ENCODE data around the gene GPX1.
"Not testable (repeated sequence)": the region's sequence is repeated elsewhere in the genome, so short reads cannot be mapped to it uniquely, and the experiment has no call there.

GPX1 gene

DNA sequence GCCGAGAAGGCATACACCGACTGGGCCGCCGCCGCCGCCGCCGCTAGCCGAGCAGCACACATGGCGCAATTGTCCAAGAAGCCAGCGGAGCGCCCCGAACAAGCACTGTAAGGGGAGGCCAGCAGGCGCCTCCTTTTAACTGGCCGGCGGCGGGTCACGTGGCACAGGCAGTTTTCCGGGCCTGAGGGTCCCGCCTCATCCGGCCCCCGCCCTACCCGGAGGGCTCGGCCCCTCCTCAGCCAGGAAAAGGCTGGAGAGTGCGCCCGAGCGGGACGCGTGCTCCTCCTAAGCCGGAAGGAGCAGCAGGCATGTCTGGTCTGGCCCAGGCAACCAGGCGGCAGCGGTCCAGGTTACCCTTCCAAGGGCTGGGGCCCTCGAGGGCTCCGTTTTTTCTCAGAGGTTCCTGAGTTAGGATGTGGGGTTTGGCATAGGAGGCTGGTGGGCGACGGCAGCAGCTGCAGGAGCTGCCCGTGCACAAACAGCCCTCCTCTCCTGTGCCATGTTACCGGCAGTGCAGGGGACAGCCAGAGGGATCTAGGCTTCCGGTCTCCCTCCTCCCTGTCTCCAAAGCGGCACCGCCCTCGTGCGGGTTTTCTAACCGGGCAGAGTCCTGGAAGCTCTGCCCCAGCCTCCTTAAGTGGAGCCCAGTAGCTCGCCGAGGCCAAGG lies at the start of gene GPX1:
Gene GPX1, minus strand, starts transcription at position 137 of the 667 bp plus-strand sequence. Its CDS starts 75 bp downstream, at position 62.
- peak; percentile 76 for DNase-seq (ENCODE audit: low spot score)

DNA sequence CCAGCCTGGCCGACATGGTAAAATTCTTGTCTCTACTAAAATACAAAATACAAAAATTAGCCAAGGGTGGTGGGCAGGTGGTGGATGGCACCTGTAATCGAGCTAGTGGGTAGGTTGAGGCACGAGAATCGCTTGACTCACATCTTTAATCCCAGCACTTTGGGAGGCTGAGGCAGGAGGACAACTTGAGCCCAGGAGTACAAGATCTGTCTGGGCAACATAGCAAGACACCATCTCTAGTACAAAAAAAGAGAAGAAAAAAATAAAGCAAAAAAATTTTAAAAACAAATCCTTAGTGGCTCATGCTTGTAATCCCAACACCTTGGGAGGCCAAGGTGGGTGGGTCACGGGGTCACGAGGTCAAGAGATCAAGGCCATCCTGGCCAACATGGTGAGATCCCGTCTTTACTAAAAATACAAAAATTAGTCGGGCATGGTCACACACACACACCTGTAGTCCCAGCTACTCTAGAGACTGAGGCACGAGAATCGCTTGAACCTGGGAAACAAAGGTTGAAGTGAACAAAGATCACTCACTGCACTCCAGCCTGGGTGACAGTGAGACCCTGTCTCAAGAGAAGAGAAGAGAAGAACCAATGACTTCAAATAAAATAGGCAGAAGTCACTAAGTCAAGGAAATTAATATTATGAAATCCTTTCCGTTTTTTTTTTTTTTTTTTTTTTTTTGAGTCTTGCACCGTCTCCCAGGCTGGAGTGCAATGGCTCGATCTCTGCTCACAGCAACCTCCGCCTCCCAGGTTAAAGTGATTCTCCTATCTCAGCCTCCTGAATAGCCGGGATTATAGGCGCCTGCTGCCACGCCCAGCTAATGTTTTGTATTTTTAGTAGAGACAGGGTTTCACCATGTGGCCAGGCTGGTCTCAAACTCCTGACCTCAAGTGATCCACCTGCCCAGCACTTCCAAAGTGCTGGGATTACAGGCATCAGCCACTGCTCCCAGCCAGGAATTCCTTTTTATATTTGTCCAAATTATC lies 48.7 kb upstream of the GPX1 start:
- DNase-seq (ENCODE audit: low spot score) = no peak

DNA sequence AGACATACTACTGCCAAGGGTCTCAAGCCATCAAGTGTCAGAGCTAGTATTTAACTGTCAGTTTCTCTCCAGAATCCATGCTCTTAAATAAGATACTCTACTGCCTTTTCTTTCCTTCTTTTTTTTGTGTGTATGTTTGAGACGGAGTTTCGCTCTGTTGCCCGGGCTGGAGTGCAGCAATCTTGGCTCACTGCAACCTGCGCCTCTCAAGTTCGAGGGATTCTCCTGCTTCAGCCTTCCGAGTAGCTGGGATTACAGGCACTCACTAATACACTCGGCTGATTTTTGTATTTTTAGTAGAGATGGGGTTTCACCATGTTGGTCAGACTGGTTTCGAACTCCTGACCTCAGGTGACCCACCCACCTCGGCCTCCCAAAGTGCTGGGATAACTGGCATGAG lies 47.4 kb upstream of the GPX1 start:
- DNase-seq (ENCODE audit: low spot score) = not testable (repeated sequence)

DNA sequence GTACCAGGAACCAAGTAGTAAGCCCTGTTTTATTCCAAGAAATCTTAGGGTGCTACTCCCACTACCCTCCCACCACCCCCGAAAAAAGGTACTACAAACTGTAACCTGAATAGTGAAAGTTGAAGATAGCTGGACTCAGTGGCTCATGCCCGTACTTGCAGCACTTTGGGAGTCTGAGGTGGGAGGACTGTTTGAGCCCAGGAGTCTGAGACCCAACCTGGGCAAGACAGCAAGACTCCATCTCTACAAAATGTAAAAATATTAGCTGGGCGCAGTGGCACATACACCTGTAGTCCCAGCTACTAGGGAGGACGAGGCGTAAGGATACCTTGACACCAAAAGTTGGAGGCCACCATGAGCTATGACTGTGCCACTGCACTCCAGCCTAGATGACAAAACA lies 45.7 kb upstream of the GPX1 start:
- DNase-seq (ENCODE audit: low spot score) = no peak

DNA sequence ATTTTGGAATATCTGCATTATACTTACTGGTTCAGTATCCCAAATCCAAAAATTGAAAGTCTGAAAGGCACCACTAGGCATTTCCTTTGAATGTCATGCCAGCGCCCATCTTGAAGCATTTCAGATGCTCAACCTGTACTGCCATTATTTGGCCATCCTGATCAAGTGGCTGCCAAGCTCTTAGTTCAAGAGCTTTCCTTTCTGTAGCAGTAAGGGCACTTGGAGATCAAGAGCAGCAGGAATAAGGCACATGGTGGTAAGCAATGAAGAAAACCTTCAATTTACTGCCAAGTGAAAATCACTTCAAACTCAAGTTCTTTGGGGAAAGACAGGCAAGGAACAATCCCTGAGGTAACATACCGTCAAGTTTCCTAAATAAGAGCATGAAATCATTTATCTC lies 43.6 kb upstream of the GPX1 start:
- no peak for DNase-seq (ENCODE audit: low spot score)

DNA sequence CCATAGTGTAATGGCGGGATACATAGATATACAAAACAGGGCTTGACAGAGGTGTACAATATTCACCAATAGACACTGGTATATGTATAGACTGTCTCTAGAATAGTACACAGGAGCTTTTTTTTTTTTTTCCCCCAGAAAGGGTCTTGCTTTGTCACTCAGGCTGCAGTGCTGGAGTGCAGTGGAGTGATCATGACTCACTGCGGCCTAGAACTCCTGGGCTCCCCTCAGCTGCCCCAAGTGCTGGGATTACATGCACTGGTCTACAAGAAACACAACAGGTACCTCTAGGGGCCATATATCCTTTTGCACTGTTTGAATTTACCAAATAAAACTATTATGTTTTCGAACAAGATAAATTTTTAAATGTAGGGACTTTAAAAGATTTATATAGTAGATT lies 41.3 kb upstream of the GPX1 start:
- no peak for DNase-seq (ENCODE audit: low spot score)

DNA sequence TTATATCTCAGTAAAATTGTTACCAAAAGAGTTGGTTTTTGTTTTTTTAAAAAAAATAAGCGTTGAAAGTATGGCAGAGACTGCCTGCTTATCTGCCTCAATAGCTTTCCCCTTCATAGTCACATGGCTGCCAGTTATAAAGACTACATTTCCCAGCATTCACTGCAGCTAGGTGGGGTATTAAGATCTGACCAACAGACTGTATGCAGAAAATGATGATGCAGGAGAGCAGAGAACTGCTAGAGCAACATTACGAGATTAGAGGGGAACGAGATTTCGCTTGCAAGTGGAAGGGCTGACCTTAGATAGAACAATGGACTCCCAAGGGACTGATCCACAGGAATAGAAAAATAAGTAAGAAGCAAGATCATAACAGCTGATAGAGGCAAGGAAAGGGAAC lies 39.3 kb upstream of the GPX1 start:
- DNase-seq (ENCODE audit: low spot score) = no peak

DNA sequence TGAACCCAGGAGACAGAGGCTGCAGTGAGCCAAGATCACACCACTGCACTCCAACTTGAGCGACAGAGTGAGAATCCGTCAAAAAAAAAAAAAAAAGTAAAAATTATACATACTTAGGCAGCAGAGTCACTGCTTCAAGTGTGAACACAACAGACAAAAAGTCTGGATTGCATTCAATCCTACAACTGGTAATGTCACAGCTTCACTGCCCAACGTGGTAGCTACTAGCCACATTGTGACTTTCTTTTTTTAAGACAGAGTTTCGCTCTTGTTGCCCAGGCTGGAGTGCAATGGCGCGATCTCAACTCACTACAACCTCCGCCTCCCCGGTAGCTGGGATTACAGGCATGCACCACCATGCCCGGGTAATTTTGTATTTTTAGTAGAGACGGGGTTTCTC lies 33.2 kb upstream of the GPX1 start:
- not testable (repeated sequence) for DNase-seq (ENCODE audit: low spot score)

DNA sequence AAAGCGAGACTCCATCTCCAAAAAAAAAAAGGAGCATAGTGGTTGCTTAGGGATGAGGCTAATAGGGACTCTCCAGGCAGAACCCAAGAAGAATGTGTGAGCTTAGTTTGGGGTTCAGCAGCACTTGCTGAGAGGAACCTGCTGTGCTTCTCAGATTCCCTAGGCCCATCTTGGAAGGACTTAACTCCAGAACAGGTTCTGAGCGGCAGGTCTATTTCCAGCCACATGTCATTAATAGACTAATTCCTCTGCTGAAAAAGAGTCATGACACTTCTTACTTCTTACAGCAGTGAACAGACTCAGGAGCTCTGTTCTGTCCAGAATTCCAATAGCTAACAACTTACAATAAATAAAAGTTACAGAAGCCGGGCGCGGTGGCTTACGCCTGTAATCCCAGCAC lies 31.1 kb upstream of the GPX1 start:
- DNase-seq (ENCODE audit: low spot score) = no peak

DNA sequence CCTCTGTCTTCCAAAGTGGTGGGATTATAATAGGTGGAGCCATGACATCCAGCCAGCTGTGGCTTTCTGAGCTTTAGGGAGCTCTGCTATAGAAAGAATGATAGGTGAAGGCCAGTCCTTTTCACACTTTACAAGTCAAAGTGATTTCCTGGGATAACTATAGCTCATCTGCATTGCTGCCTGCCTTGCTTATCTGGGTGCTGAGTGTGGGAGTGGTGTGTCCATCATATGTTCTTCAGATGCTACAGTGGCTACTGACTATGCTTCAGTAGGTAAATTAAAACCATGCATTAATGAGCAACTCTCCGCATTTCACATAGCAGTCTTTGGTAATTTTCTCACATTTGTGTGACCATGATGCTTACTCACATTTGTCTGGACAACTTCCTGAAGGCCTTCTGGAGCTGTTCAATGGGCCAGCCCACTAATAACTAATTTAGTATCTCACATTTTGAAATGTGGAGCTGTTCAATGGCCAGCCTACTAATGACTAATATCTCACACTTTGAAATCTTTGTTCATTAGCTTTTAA lies 30.2 kb upstream of the GPX1 start:
- DNase-seq (ENCODE audit: low spot score) = no peak

DNA sequence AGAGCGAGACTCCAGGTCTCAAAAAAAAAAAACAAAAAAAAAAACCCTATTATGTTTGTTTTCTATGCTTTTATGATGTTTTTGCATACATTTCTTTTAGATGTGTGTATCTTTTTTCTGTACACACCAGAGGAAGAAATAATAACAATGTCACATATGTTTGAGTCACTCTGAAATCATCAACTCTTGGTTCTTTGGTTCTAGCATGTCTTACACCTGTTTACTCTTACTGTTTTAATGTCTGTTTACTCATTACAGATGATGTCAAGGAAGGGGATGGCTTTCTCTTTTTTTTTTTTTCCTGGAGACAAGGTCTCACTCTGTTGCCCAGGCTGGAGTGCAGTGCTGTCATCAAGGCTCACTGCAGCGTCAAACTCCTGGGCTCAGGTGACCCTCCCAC lies 29.6 kb upstream of the GPX1 start:
- no peak for DNase-seq (ENCODE audit: low spot score)

DNA sequence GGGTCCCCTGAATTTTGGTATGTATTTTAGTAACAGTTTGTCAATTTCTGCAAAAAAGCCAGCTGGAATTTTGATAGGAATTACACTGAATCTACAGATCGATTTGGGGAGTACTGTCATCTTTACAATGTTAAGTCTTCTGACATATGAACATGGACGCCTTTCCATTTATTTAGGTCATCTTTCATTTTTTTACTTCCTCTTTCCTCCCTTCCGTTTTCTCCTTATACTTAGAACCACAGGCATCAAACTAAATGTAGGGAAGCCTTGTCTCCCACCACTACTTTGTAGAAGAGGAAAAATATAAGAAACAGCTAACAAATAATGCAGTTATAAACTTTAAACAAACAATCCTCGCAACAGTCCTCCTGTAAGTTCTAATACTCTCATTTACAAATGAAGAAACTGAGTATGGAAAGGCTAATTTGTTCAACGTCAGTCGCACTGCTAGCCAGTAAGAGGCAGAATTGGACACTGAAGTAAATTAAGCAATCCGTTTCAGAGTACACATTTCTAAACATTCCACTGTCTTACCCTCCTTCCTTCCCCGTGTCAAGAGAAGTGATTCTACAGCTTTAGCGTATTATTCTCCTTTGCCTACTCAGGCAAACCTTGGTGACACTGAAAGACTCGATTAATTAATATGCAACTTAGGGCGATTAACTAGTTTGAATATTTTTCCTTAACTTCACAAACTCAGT lies 28.1 kb upstream of the GPX1 start:
- DNase-seq (ENCODE audit: low spot score) = no peak

DNA sequence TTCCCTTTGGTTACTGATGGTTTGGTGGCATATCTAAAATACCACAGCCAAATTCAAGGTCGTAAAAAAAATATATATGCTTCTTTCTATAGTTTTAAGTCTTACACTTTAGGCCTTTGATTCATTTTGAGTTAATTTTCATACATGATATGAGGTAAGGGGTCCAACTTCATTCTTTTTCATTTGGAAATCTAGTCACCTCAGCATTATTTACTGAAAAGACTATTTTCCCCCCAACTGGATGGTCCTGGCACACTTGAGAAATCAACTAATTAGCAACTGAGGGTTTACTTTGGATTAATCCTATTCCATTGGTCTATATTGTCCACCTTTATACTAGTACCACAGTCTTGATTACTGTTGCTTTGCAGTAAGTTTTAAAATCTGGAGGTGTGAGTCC lies 27.5 kb upstream of the GPX1 start:
- DNase-seq (ENCODE audit: low spot score) = no peak

DNA sequence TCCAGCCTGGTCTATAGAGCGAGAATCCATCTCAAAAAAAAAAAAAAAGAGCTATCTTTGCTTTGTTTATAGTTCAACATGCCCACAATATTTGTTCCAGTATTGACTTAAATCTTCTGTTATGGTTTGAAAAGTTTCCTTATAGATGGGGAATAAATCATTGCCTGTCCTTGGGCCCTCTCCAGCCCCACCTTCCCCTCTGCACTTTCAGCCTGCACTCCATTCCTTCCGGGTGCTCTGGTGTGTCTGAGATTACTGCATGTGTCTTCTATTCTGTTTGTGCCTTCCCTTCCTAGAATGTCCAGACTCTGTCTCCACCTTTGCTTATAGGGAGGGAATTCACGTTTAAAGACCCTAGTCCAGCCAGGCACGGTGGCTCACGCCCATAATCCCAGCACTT lies 25.2 kb upstream of the GPX1 start:
- no peak for DNase-seq (ENCODE audit: low spot score)

DNA sequence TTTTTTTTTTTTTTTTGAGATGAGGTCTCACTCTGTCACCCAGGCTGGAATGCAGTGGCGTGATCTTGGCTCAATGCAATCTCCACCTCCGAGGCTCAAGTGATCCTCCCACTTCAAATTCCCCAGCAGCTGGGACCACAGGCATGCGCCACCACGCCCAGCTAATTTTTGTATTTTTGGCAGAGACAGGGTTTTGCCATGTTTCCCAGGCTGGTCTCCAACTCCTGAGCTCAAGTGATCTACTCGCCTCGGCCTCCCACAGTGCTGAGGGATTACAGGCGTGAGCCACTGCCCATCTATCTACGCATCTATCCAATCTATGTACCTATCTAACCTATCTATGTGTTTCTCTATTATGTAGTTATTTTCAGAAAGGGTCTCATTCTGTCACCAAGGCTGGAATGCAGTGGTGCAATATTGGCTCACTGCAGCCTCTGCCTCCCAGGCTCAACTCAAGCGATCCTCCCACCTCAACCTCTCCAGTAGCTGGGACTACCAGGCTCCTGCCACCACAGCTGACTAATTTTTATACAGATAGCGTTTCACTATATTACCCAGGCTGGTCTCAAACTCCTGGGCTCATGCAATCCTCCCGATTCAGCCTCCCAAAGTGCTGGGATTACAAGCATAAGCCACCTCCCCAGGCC lies 20.2 kb upstream of the GPX1 start:
- DNase-seq (ENCODE audit: low spot score) = no peak

DNA sequence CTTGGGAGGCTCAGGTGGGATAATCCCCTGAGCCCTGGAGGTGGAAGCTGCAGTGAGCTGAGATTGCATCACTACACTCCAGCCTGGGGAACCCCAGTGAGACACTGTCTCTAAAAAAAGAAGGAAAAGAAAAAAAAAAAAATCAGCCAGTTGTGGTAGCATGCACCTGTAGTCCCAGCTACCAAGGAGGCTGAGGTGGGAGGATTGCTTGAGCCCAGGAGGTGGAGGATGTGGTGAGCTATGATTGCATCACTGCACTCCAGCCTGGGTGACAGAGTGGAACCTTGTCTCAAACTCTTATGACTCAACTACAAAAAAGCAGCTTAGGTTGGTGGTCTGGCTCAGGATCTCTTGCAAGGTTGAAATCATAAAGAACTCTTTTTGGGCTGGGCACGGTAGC lies 19.3 kb upstream of the GPX1 start:
- peak; percentile 54 for DNase-seq (ENCODE audit: low spot score)

DNA sequence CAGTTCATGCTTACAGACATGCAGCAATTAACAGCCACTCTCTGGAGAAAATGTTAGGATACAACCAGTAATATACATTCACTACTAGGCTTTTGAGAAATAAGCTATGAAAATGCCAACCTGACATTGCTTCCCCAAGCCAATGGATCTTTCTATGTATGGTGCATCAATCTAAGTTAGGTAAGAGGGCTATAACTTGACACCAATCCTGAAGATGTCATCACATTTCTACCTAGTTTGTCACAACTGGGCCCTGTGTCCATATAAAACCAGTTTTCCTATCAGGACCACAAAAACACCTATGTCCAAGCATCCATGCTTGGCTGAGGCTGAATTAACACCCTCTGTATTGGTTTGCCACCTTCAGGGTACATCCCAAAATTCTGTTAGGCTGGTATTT lies 13.8 kb upstream of the GPX1 start:
- DNase-seq (ENCODE audit: low spot score) = no peak

DNA sequence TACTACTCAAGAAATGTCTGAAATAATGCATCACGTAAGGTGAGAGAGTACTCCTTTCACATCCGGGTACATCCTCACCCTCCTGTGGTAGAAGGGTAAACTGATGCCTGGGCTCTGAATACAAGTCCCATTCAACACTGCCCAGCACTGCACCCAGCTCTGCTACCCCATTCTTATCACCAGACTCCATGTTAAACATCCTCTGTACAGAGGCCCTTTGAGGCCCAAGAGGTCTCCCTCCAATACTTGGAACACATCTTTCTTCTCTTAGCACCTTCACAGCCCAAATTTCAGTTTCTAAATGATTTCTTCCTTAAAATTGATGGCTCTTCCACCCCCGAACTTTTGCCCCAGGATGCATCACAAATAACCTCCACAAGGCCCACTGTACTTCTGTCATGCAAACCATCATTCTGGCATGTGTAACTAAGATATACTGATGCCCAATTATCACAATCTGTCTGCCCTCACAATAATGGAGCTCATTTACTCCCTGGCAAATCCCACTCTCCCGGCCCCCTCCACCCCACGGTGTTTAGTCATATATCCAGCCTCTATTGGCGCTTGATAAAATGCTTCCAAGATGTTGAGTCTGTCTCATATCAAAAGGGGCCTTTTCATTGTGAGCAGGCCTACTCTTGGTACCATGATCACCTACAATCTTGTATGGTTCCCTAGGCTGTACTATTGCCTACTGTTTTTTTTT lies 12.6 kb upstream of the GPX1 start:
- no peak for DNase-seq (ENCODE audit: low spot score)

DNA sequence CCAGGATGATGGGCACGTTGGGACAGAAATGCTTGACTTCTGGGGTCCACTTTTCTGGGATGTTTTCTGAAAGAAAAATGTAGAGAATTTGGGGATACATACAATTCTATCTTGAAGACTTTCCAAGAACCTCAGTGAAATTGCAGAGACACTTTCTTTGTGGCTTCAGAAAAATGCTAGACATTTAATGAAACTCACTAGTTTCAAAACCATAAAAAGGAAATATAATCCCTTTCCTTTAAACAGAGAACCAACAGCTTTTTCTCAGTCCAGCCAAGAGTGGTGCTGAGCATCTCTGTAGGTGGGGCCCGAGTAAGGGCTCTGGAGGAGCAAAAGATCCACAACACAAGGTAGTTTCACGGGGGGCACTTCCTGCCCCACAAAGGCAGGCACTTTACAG lies 4.4 kb upstream of the GPX1 start:
- DNase-seq (ENCODE audit: low spot score) = no peak

DNA sequence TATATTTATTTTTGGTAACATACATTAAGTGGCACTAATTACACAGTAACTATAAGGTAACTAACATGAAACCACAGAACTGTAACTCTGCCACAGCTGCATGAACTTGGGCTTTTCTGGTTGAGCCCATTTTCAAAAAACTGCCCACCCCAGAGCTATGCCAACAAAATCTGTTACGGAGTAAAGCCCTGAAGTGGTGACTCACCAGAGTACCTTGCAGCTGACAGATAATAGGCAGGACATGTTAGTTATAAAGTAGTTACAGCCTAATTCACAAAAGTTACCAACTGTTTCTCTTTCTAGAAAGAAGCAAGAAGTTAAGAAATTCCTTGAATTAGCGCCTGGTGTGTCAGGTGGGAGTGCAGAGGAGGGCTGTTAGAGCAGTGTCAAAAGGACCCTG lies 1.5 kb upstream of the GPX1 start:
- DNase-seq (ENCODE audit: low spot score) = no peak

DNA sequence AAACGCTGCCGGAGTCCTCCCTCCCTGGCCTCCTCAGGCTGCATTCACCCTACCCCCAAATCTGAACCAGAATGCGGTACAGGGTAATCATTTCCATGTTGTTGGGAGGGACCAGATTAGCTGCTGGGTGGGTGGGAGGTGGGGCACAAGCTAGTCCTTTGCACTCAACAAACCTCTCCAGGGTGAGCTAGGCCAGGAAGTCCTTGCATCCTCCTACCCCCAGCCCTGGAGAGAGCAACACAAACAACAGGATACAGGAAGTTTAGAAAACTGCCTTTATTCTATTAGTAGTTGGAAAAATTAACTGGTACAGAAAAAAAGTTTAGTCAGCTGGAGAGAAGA lies 702 bp upstream of the GPX1 start:
- no peak for DNase-seq (ENCODE audit: low spot score)

All from CD4-positive, alpha-beta T cell treated with Interleukin-2 at 100 ng/mL for 4 hours (primary cell).